Vagina (tissue), 2 donors: ENCODE results near the gene CHAF1A.

Source experiments
- POLR2A ChIP-seq, 2 donors: fragments of 450-650 bp; IDR thresholded peaks; one replicate each; pipeline ENCODE4 v1.6.1; 2017; ENCODE audit warnings: antibody characterized with exemption in 2 of 2, mild to moderate bottlenecking in 2 of 2, moderate library complexity in 2 of 2
- POLR2AphosphoS5 ChIP-seq, 2 donors: sonication (generic); formaldehyde crosslinking; IDR thresholded peaks; one replicate each; pipeline ENCODE4 v1.9.0; 2017; ENCODE audit warnings: antibody characterized with exemption in 2 of 2, mild to moderate bottlenecking in 2 of 2, low read depth in 1 of 2; ENCODE audit not compliant: insufficient read depth in 1 of 2
- TF ChIP-seq, protein P1 (sequence below), 3 experiments: fragments of 450-650 bp in 2 of 3; fragments of 200-600 bp in 1 of 3; sonication (generic) in 1 of 3; IDR thresholded peaks; one replicate each; pipeline ENCODE4 v1.5.1; 2017 to 2019; ENCODE audit warnings: antibody characterized with exemption in 3 of 3, mild to moderate bottlenecking in 2 of 3, moderate library complexity in 2 of 3

DNA sequence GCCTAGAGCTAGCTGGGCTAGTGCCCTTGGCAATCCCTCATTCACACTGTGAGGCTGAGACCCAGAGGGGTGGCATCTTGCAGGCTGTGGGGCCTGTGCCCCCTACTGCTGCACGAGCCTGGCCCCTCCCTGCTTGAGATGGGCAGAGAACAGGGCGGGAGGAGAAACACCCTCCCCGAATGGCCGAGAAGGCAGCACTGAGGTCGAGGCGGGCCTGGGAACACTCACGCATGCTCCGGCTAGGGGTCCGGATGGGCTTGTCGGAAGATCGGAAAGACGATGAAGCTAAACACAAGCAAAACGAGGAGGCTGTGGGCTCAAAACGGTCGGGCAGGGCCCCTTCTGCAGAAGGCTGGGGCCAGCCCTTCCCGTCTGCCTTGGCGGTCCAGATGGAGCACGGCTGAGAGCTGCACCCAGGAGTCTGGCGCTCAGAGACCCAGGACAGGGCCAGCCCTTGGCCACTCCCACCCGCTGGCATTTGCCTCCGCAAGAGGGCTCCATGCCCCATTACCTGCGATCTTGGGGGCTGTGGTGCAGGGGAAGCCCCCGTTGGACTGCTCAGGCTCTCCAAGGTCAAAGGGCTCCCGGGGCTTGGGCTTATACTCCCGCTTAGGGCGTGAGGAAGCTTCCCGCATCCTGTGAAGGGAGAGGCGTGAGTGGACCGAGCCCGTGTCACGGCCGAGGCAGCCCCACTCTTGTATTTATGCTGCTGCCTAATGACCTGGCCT is 40.2 kb upstream of the CHAF1A start:
- TF ChIP-seq, protein P1, sequence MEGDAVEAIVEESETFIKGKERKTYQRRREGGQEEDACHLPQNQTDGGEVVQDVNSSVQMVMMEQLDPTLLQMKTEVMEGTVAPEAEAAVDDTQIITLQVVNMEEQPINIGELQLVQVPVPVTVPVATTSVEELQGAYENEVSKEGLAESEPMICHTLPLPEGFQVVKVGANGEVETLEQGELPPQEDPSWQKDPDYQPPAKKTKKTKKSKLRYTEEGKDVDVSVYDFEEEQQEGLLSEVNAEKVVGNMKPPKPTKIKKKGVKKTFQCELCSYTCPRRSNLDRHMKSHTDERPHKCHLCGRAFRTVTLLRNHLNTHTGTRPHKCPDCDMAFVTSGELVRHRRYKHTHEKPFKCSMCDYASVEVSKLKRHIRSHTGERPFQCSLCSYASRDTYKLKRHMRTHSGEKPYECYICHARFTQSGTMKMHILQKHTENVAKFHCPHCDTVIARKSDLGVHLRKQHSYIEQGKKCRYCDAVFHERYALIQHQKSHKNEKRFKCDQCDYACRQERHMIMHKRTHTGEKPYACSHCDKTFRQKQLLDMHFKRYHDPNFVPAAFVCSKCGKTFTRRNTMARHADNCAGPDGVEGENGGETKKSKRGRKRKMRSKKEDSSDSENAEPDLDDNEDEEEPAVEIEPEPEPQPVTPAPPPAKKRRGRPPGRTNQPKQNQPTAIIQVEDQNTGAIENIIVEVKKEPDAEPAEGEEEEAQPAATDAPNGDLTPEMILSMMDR (IDR thresholded peaks at IDR 0.05), result no peak
- no peak for TF ChIP-seq POLR2A (IDR thresholded peaks at IDR 0.05)
- no peak for TF ChIP-seq POLR2AphosphoS5 (IDR thresholded peaks at IDR 0.05; ENCODE audit: insufficient read depth in 1 of 2, low read depth in 1 of 2)
